ENCODE measurements around the gene MACIR.
A peak's percentile ranks its signal among the peaks of the same experiment; 100 is the strongest.
"Not testable (repeated sequence)": the region's sequence is repeated elsewhere in the genome, so short reads cannot be mapped to it uniquely, and the experiment has no call there.

MACIR gene

DNA sequence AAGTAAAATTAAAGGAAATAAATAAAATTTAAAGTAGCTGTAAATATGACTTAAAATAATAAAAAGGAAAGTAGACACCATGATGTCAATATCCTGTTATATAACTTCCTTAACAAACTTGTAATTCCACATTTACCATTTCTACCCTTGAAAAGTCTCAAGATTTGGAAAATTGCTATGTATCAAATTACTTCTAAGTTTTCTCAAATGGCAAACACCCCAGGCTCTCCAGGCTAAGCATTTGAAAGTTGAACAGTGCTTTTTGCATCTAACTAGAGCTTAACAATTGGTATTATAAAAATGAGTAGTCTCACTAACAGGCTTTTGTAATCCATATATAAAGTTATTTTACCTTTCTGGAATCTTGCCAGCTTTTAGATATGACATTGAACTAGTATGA is 41.5 kb upstream of the MACIR start:
- no peak overlapping the region for H3K4me3 ChIP-seq (ENCODE audit: low read depth, low read length)
- no peak for TF ChIP-seq CTCF (IDR thresholded peaks at IDR 0.05; ENCODE audit: borderline replicate concordance, insufficient read depth, low read depth, low read length)

DNA sequence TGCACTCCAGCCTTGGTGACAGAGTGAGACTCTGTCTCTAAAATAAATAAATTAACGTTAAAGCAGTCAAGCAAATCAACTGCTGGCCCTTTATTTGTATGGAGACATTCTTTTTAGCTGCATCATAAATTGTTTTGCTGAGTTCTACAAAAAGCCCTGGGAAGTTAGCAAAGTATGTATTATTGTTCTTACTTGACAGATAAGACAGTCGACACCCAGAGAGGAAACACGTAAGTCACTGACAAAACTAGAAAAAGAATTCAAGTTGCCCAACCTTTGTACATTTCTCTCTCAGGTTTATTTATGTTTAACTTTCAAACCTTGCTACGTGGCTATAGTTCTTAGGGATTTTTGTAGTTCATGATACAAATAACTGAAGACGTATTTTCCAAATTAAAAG is 40.4 kb upstream of the MACIR start:
- TF ChIP-seq CTCF (IDR thresholded peaks at IDR 0.05; ENCODE audit: borderline replicate concordance, insufficient read depth, low read depth, low read length), result no peak
- no peak overlapping the region for H3K4me3 ChIP-seq (ENCODE audit: low read depth, low read length)

GRCh38 chr5:103219074-103219473 is 39.5 kb upstream of the MACIR start:
- not testable (repeated sequence) for H3K4me3 ChIP-seq (ENCODE audit: low read depth, low read length)

GRCh38 chr5:103223031-103223955 is 35.3 kb upstream of the MACIR start:
- TF ChIP-seq CTCF (IDR thresholded peaks at IDR 0.05; ENCODE audit: borderline replicate concordance, insufficient read depth, low read depth, low read length), result no peak
- no peak overlapping the region for H3K4me3 ChIP-seq (ENCODE audit: low read depth, low read length)

DNA sequence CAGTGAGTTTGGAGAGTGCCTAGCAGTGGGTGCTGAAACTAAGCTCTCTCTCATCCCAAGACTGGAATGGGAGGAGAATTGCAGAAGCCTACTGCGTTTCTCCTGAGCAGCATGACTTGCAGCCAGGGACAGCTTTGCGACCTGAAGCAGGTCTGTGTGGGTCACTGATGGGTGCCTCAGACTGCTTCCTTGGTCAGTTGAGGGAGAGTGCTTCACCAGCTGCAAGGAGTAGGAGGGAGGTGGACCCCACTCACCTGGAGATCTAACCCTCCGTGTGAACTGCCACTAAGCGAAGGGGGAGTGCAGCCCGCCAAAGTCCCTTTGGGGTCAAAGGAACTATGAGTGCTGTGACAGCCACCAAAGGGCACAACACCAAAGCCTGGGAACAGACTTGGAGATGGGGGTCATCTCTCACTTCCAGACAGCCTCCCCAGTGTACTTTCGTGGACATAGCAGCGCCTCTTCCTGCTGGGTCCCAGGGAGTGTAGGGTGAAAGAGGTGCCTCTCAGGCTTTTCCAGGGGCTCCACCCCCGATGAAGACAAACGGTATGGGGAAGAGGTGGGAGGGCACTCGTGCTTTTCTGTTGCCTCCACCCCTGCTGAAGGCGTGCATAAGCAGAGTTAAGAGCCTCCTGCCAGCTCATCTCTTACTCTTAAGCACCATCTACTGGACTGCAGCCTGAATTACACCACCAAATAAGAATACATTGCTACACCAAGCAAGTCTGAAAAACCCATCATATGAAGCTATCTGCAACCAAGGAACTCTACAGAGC is 34.3 kb upstream of the MACIR start:
- H3K4me3 ChIP-seq (ENCODE audit: low read depth, low read length), result no peak overlapping the region
- peak; percentile 75 for TF ChIP-seq CTCF (IDR thresholded peaks at IDR 0.05; ENCODE audit: borderline replicate concordance, insufficient read depth, low read depth, low read length)

DNA sequence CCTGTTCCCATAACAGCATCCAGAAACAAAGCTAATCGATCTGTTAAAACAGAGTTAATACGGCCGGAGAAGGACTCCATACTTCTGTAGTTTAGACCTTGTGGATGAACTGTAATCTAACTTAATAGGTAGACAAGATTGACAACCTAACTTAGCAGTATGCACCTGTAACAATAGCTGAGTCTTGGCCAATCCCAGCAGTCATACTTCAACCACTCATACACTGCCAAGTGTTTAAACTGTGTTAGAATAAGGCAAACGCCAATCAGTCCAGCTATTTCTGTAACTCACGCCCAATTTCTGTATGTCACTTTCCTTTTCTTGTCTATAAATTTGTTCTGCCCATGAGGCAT is 33.7 kb upstream of the MACIR start:
- H3K4me3 ChIP-seq (ENCODE audit: low read depth, low read length), result no peak overlapping the region
- TF ChIP-seq CTCF (IDR thresholded peaks at IDR 0.05; ENCODE audit: borderline replicate concordance, insufficient read depth, low read depth, low read length), result no peak

DNA sequence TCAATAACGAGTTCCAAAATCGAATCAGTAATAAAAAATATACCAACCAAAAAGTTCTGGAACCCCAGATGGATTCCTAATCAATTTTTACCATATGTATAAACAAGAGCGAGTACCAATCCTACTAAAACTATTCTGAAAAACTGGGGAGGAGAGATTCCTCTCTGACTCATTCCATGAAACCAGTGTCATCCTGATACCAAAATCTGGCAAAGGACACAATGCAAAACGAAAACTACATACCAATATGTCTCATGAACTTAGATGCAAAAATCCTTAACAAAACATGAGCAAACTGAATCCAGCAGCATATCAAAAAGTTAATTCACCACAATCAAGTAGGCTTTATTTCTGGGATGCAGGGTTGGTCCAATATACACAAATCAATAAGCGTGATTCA is 30.5 kb upstream of the MACIR start:
- TF ChIP-seq CTCF (IDR thresholded peaks at IDR 0.05; ENCODE audit: borderline replicate concordance, insufficient read depth, low read depth, low read length), result no peak

More for the DNA sequence above, 30.5 kb upstream of the MACIR start:
- no peak overlapping the region for H3K4me3 ChIP-seq (ENCODE audit: low read depth, low read length)
